ENCODE data around the gene TMEM91.
"Not testable (repeated sequence)": the region's sequence is repeated elsewhere in the genome, so short reads cannot be mapped to it uniquely, and the experiment has no call there.

Gene TMEM91

DNA sequence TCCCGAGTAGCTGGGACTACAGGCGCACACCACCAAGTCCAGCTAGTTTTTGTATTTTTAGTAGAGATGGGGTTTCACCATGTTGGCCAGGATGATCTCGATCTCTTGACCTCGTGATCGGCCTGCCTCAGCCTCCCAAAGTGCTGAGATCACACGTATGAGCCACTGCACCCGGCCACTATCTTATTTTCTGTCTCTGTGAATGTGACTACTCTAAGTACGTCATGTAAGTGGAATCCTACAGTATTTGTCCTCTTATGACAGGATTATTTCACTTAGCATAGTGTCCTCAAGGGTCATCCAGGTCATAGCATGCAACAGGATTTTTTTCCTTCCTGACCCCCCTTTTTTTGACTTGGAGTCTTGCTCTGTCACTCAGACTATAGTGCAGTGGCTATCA is 4.8 kb upstream of the TMEM91 start:
- ChIA-PET POLR2A (no interaction called here), CTCF (no interaction called here)
- DNase-seq (ENCODE audit: extremely low spot score) = no peak
- TF ChIP-seq, protein P1, sequence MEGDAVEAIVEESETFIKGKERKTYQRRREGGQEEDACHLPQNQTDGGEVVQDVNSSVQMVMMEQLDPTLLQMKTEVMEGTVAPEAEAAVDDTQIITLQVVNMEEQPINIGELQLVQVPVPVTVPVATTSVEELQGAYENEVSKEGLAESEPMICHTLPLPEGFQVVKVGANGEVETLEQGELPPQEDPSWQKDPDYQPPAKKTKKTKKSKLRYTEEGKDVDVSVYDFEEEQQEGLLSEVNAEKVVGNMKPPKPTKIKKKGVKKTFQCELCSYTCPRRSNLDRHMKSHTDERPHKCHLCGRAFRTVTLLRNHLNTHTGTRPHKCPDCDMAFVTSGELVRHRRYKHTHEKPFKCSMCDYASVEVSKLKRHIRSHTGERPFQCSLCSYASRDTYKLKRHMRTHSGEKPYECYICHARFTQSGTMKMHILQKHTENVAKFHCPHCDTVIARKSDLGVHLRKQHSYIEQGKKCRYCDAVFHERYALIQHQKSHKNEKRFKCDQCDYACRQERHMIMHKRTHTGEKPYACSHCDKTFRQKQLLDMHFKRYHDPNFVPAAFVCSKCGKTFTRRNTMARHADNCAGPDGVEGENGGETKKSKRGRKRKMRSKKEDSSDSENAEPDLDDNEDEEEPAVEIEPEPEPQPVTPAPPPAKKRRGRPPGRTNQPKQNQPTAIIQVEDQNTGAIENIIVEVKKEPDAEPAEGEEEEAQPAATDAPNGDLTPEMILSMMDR (IDR thresholded peaks at IDR 0.05; ENCODE audit: control extremely low read depth, extremely low read depth, low read depth, missing control alignments) = no peak

DNA sequence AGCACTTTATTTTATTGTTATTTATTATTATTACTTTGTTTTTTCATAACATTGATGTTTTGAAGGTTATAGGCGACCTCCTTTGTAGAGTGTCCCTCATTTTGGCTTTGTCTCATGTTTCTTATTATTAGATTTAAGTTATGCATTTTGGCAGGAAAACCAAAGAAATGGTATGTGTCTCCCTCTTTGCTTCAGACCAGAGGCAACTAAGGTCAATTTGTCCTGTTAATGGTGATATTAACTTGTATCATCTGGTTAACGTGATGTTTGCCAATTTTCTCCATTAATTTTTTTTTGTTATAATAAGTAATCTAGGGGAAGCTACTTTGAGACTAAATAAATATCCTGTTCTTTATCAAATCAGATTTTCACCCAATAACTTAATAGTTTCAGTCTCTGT is 3.8 kb upstream of the TMEM91 start:
- DNase-seq (ENCODE audit: extremely low spot score) = no peak
- ChIA-PET POLR2A (interaction anchor here (0.9 kb wide), 1 partner anchor 58 kb away, joined by 4 read pairs; no protein-coding TSS in a partner anchor), CTCF (interaction anchor here (1.2 kb wide), 1 partner anchor 9 kb away, joined by 4 read pairs; the partner anchor contains the start of gene B9D2)
- TF ChIP-seq, protein P1 (IDR thresholded peaks at IDR 0.05; ENCODE audit: control extremely low read depth, extremely low read depth, low read depth, missing control alignments) = no peak

- ChIA-PET CTCF (interaction anchor here (1.6 kb wide), 1 partner anchor 9 kb away, joined by 4 read pairs; no protein-coding TSS in a partner anchor), POLR2A (no interaction called here)
- TF ChIP-seq, protein P1 (IDR thresholded peaks at IDR 0.05; ENCODE audit: control extremely low read depth, extremely low read depth, low read depth, missing control alignments) = no peak
- no peak for DNase-seq (ENCODE audit: extremely low spot score)
Observed at GRCh38 chr19:41373993-41374392, 2.3 kb upstream of the TMEM91 start.

GRCh38 chr19:41376998-41377365 is 649 bp downstream of the TMEM91 start:
- TF ChIP-seq, protein P1 (IDR thresholded peaks at IDR 0.05; ENCODE audit: control extremely low read depth, extremely low read depth, low read depth, missing control alignments) = no peak
- no peak for DNase-seq (ENCODE audit: extremely low spot score)
- ChIA-PET POLR2A (no interaction called here), CTCF (interaction anchor here (1.4 to 3.3 kb wide), 2 partner anchors 12 to 187 kb away, joined by 3 to 18 read pairs; partner anchors contain the start of gene B9D2)

- ChIA-PET CTCF (interaction anchor here (0.7 to 3.3 kb wide), 6 partner anchors 9 to 170 kb away, joined by 3 to 18 read pairs (median 4); partner anchors contain the start of gene B9D2), POLR2A (no interaction called here)
- TF ChIP-seq, protein P1 (IDR thresholded peaks at IDR 0.05; ENCODE audit: control extremely low read depth, extremely low read depth, low read depth, missing control alignments) = peak; percentile 30
- peak; percentile 74 for DNase-seq (ENCODE audit: extremely low spot score)
Observed at GRCh38 chr19:41377977-41378709, 1.8 kb downstream of the TMEM91 start.

GRCh38 chr19:41381536-41381935 is 5.2 kb downstream of the TMEM91 start:
- POLR2A ChIA-PET = interaction anchor here (0.5 to 0.6 kb wide), 3 partner anchors 13 to 79 kb away, joined by 4 to 5 read pairs (median 4); no protein-coding TSS in a partner anchor
- not testable (repeated sequence) for DNase-seq (ENCODE audit: extremely low spot score)
- CTCF ChIA-PET = interaction anchor here (1.2 to 2.8 kb wide), 2 partner anchors 13 to 18 kb away, joined by 5 to 12 read pairs; partner anchors contain the start of gene B9D2

DNA sequence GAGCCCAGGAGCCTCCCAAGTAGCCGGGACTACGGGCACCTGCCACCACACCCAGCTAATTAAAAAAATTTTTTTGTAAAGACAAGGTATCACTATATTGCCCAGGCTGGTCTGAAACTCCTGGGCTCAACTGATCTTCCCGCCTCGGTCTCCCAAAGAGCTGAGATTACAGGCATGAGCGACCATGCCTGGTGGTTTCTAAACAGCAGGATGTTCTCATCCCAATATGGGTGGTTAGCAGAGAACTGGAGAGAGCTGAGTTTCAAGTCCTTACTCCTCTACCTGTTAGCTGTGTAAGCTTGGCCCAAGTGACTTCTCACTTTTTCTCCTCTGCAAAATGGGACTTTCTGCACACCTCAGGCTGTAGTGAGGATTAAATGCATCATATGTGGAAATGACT is 8.0 kb downstream of the TMEM91 start:
- ChIA-PET CTCF (interaction anchor here (0.8 to 1.1 kb wide), 2 partner anchors 10 to 30 kb away, joined by 3 read pairs; no protein-coding TSS in a partner anchor), POLR2A (no interaction called here)
- DNase-seq (ENCODE audit: extremely low spot score) = no peak
- TF ChIP-seq, protein P1 (IDR thresholded peaks at IDR 0.05; ENCODE audit: control extremely low read depth, extremely low read depth, low read depth, missing control alignments) = no peak

All from GM10248 (cell line).